ENCODE data around the gene TJP3. TPM values are rescaled to one million over a fixed set of nuclear protein-coding genes. Genes with fewer than 3 reads are reported as not detected.

The TJP3 gene
- total RNA-seq, 4 donors from 2014 or later, result 0.06 to 4.2 (median 0.17) TPM; not detected in 1

- intact Hi-C loops (cut with DNase I), result no loop called here
- Histone ChIP-seq H3K4me1 (peaks cover 31 to 86% (median 78%) of the 10 kb centered on the region in 4 donors), H3K27ac (replicated peaks in 1 of 4) (peak overlapping the region; percentile 93 to 99 (median 96)), H3K4me3 (no peak overlapping the region), H3K36me3 (peaks cover 0 to 13% (median 8%) of the 10 kb centered on the region in 4 donors), H3K27me3 (no peaks in the 10 kb centered on the region), H3K9me3 (no peaks in the 10 kb centered on the region)
- 84% methylated on average over 22 of the region's 23 CpGs for WGBS
- TF ChIP-seq EP300 (IDR thresholded peaks at IDR 0.05) (no peak), CTCF (IDR thresholded peaks at IDR 0.05) (no peak), POLR2A (IDR thresholded peaks at IDR 0.05; ENCODE audit: low read depth) (no peak), POLR2AphosphoS5 (IDR thresholded peaks at IDR 0.05) (no peak)
- no peak for DNase-seq (ENCODE audit: extremely low spot score)
Measured at GRCh38 chr19:3695986-3696659, 12.1 kb upstream of the TJP3 start.

- no peaks in the 10 kb centered on the region for H3K27me3 ChIP-seq
- H3K27ac ChIP-seq (replicated peaks in 1 of 4), result peak overlapping the region; percentile 93 to 99 (median 96)
- intact Hi-C loops (cut with DNase I), result no loop called here
- no peak for DNase-seq (ENCODE audit: extremely low spot score)
- H3K4me1 ChIP-seq, result peaks cover 31 to 86% (median 76%) of the 10 kb centered on the region in 4 donors
- 88% methylated on average over 9 of the region's 10 CpGs for WGBS
- no peak overlapping the region for H3K4me3 ChIP-seq
- H3K36me3 ChIP-seq, result peaks cover 0 to 13% (median 7%) of the 10 kb centered on the region in 4 donors
- no peak for TF ChIP-seq CTCF (IDR thresholded peaks at IDR 0.05)
- TF ChIP-seq POLR2AphosphoS5 (IDR thresholded peaks at IDR 0.05), result no peak
- TF ChIP-seq EP300 (IDR thresholded peaks at IDR 0.05), result no peak
- no peak for TF ChIP-seq POLR2A (IDR thresholded peaks at IDR 0.05; ENCODE audit: low read depth)
- no peaks in the 10 kb centered on the region for H3K9me3 ChIP-seq
Measured at GRCh38 chr19:3696660-3696995, 11.6 kb upstream of the TJP3 start.

DNA sequence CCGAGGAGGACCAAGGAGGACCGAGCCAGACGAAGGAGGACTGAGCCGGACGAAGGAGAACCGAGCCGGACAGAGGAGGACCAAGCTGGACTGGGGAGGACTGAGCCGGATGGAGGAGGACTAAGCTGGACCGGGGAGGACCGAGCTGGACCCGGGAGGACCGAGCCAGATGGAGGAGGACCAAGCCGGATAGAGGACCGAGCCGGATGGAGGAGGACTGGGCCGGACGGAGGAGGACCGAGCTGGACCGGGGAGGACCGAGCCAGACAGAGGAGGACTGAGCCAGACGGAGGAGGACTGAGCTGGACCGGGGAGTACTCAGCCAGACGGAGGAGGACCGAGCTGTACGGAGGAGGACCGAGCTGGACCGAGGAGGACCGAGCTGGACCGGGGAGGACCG, 11.1 kb upstream of the TJP3 start:
- H3K36me3 ChIP-seq, result peaks cover 0 to 13% (median 7%) of the 10 kb centered on the region in 4 donors
- DNase-seq (ENCODE audit: extremely low spot score), result no peak
- no peaks in the 10 kb centered on the region for H3K9me3 ChIP-seq
- H3K4me3 ChIP-seq, result peak overlapping the region in 1 of 4 donors; percentile 93
- TF ChIP-seq POLR2AphosphoS5 (IDR thresholded peaks at IDR 0.05) (no peak), CTCF (IDR thresholded peaks at IDR 0.05) (no peak), POLR2A (IDR thresholded peaks at IDR 0.05; ENCODE audit: low read depth) (no peak), EP300 (IDR thresholded peaks at IDR 0.05) (no peak)
- intact Hi-C loops (cut with DNase I), result no loop called here
- H3K27ac ChIP-seq (replicated peaks in 1 of 4), result peak overlapping the region; percentile 93 to 99 (median 96)
- H3K27me3 ChIP-seq, result no peaks in the 10 kb centered on the region
- WGBS, result 87% methylated on average over 30 of the region's 30 CpGs
- peaks cover 31 to 81% (median 73%) of the 10 kb centered on the region in 4 donors for H3K4me1 ChIP-seq

GRCh38 chr19:3697671-3698385, 10.4 kb upstream of the TJP3 start:
- no peak for DNase-seq (ENCODE audit: extremely low spot score)
- peak overlapping the region; percentile 93 to 99 (median 96) for H3K4me3 ChIP-seq
- peak overlapping the region; percentile 93 to 99 (median 96) for H3K27ac ChIP-seq (replicated peaks in 1 of 4)
- H3K36me3 ChIP-seq, result peaks cover 0 to 13% (median 7%) of the 10 kb centered on the region in 4 donors
- H3K4me1 ChIP-seq, result peaks cover 29 to 74% (median 66%) of the 10 kb centered on the region in 4 donors
- H3K9me3 ChIP-seq, result no peaks in the 10 kb centered on the region
- no peak for TF ChIP-seq CTCF (IDR thresholded peaks at IDR 0.05)
- TF ChIP-seq EP300 (IDR thresholded peaks at IDR 0.05), result no peak
- TF ChIP-seq POLR2A (IDR thresholded peaks at IDR 0.05; ENCODE audit: low read depth), result no peak
- TF ChIP-seq POLR2AphosphoS5 (IDR thresholded peaks at IDR 0.05), result no peak
- H3K27me3 ChIP-seq, result no peaks in the 10 kb centered on the region
- intact Hi-C loops (cut with DNase I), result no loop called here
- WGBS, result 79% methylated on average over 18 of the region's 43 CpGs

Measured in esophagus muscularis mucosa (tissue), 4 donors.